ACHN (cell line): Measurements from ENCODE around the gene FGFR3.
A peak's percentile ranks its signal among the peaks of the same experiment; 100 is the strongest.

Experiments
- DNase-seq: peaks from one replicate; pipeline ENCODE4 v3.0.0-alpha.2; 2015
- in situ Hi-C: cut with HindIII; loops from 2 replicates; pipeline ENCODE4 v1.10.0; 2017; ENCODE audit warnings: low sequenced_read_pairs, low pct_ligation_motif_present, low pct_unique_long_range_greater_than_20kb

FGFR3 gene

DNA sequence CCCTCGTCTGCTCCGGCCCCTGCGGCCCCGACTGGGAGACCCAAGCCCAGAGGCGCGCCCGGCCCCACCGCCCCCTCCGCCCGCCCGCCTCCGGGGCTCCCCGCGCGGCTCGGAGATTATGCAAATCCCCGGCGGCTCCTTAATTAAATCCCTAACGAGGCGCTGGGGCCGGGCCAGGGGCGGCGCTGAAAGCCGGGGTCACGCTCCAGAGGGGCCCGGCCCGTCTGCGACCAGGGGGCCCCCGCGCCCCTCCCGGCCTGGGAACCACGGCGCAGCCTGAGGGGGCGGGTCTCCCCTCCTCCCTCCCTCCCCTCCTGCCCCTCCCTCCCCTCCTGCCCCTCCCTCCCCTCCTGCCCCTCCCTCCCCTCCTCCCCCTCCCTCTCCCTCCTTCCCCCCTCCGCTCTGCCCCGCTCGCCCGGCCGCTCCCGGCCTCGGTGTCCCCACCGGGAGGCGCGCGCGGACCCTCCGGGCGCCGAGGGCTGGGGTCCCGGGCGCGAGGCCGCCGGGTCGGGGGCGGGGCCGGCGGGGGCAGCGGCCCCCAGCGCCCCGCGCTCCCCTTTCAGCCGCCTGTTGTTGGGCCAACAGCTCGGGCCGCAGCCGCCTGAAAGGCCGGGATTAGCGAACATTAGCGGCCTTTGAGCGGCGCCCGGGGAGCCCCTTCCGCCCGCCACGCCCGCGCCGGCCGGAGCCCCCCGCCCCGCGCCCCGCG lies 25.9 kb upstream of the FGFR3 start:
- in situ Hi-C loops = no loop called here
- peak; percentile 16 for DNase-seq

- DNase-seq = peak; percentile 47
- in situ Hi-C loops = no loop called here
Measured at GRCh38 chr4:1767770-1768366, 25.2 kb upstream of the FGFR3 start.

- in situ Hi-C loops = no loop called here
- no peak for DNase-seq
Measured at GRCh38 chr4:1768367-1769034, 24.6 kb upstream of the FGFR3 start.

DNA sequence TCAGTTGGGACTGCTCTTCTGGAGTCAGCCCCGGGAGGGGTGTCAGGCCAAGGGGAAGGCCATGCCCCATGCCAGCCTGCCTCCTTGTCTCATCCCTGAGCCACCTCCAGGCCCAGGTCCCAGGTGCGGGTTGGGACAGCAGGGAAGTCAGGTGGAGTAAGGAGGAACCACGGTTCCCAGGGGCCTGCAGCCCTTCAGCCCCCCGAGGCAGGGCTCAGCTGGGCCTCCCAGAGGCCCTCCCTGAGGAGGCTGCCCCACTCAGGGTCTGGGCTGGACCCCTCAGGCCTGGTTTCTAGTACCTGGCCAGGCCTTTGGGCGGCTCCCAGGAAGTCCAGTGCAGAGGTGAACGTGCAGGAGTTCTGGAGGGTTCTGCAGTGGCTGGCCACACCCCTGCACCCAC lies 23.4 kb upstream of the FGFR3 start:
- in situ Hi-C loops = no loop called here
- no peak for DNase-seq

DNA sequence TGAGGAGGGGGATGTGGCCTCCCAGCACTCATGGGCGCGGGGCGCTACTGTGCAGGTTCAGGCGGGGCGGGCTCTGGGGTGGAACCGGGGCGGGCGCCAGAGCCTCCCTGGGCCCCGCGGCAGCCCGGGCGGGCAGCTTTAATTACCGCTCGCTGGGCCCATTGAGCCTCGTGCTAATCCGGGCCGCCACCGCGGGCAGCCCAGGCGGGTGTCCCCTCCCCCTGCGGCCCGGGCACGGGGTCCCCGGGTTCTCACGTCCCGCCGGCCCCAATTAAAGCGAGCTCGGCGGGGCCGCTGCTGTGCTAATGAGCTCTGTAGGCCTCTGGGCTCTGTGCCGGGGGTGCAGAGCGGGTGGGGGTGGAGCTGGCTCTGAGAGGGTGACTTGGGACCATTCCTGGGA lies 22.8 kb upstream of the FGFR3 start:
- in situ Hi-C loops = no loop called here

DNA sequence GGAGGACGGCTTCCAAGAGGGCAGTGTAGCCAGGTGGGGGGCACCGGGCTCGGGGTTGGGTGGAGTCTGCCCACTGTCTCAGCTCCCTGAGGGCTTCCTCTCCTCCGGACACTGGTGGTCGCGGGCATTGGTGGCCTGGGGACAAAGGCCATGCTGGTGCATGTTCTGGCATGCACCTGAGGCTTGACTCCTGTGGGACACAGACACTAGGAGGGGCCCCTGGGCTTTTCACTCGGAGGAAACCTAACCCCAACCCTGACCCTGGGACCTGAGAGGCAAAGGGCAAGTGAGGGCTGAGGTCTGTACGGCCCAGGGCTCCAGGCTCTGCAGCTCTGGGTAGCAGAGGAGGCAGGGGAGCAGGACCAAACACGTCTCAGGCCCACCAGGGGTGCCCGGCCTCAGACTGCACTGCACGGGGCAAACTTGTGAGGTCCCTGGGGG lies 22.3 kb upstream of the FGFR3 start:
- no peak for DNase-seq
- in situ Hi-C loops = no loop called here

More for the DNA sequence above, 22.8 kb upstream of the FGFR3 start:
- no peak for DNase-seq

- no peak for DNase-seq
- in situ Hi-C loops = no loop called here
Measured at GRCh38 chr4:1771555-1772305, 21.4 kb upstream of the FGFR3 start.

- in situ Hi-C loops = no loop called here
- no peak for DNase-seq
Measured at GRCh38 chr4:1772853-1773538, 20.1 kb upstream of the FGFR3 start.

- in situ Hi-C loops = no loop called here
- no peak for DNase-seq
Measured at GRCh38 chr4:1773754-1774153, 19.3 kb upstream of the FGFR3 start.

- in situ Hi-C loops = no loop called here
- DNase-seq = peak; percentile 12
Measured at GRCh38 chr4:1775731-1776500, 17.2 kb upstream of the FGFR3 start.

DNA sequence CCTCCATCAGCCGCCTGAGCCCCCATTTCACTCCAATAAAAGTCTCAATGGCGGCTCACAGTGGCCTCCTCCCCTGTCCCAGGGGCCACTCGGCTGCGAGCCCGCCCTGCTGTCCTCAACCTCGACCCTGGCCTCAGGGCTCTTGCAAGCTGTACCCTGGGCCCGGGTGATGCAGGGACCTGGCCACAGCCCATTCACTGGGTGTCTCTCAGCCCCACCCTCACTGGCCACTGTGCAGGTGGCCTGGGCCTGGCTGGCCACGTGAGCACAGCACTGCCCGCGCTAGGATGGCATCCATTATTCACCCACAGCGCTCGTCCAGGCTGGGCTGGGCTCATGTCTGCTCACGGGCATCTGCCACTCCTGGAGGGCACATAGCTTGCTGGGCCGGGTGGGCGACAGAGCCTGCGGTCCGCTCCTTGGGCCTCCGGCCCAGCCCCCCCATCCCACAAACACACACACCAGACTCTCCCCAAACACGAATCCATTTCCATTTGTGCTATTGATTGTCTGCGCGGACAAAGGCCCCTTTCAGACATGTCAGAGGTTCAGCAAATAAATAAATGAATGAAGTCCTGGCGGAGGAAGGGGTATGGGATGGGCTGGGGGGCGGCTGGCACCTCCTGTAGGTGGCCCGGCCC lies 16.5 kb upstream of the FGFR3 start:
- DNase-seq = no peak
- in situ Hi-C loops = no loop called here

GRCh38 chr4:1777822-1778641 lies 15.1 kb upstream of the FGFR3 start:
- in situ Hi-C loops = no loop called here
- DNase-seq = no peak

- in situ Hi-C loops = no loop called here
- no peak for DNase-seq
Measured at GRCh38 chr4:1778642-1779392, 14.3 kb upstream of the FGFR3 start.

DNA sequence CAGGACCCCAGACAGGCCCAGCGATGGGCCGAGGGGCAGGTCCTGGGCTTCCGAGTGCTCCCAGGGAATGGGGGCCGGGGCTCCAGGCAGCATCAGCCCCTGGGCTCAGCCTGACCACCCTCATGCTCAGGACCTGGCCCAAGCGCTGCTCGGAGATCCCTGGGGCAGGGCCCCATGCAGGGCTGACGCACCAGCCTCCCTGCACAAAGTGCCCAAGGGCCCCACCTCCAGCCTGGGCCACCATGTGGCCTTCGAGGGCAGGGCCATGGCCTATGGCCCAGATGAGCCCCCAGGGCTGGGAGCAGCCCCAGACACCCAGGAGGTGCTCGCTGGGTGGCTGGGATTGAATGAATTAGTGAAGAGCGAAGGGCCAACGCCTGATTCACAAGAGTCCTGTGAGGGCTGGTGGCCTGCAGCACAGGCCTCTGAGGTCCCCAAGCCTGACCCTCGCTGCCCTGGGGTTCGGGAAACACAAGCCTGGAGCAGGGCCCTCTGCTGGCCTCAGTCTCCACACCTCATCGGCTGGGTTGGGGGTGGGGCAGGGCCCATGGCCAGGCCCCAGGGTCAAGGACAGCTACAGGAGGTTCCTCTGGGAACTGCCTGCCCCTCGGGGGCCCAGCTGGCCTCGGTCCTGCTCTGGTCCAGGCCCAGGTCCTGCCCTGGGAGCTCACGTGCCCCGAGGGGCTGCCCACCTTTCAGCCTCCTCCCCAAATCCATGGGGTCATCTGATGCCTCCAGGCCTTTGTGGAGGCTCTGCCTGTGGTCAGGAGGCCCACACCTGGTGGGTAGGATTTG lies 13.3 kb upstream of the FGFR3 start:
- in situ Hi-C loops = no loop called here
- no peak for DNase-seq

- in situ Hi-C loops = no loop called here
- no peak for DNase-seq
Measured at GRCh38 chr4:1780435-1780834, 12.7 kb upstream of the FGFR3 start.
